Astrocyte (in vitro differentiated cells and primary cell): Measurements from ENCODE around the gene UNC93A. TPM values are rescaled to one million over a fixed set of nuclear protein-coding genes. Genes with fewer than 3 reads are reported as not detected.
"Not testable (repeated sequence)": the region's sequence is repeated elsewhere in the genome, so short reads cannot be mapped to it uniquely, and the experiment has no call there.

Experiments
- DNase-seq: peaks from one replicate; pipeline ENCODE4 v3.0.0-alpha.2; 2010; ENCODE audit warnings: low read depth
- FAIRE-seq: peaks from 2 replicates; lab custom pipeline; 2011; peaks lifted over from hg19 to GRCh38; lab: Jason Lieb, UNC
- H2AFZ ChIP-seq: 2 replicates; pipeline ENCODE4 v1.6.0; 2012; ENCODE audit warnings: low read depth, low read length, inconsistent platforms
- H3K27ac ChIP-seq: 2 replicates; pipeline ENCODE4 v1.5.1; 2011; ENCODE audit warnings: low read depth, low read length, inconsistent platforms
- H3K27me3 ChIP-seq: 2 replicates; pipeline ENCODE4 v1.6.0; 2011; ENCODE audit warnings: low read length, inconsistent platforms; ENCODE audit not compliant: insufficient read depth
- H3K36me3 ChIP-seq: 2 replicates; pipeline ENCODE4 v1.5.1; 2011; ENCODE audit warnings: low read length, inconsistent platforms; ENCODE audit not compliant: insufficient read depth
- H3K4me1 ChIP-seq: 2 replicates; pipeline ENCODE4 v1.5.1; 2011; ENCODE audit warnings: low read length, inconsistent platforms; ENCODE audit not compliant: insufficient read depth
- H3K4me2 ChIP-seq: 2 replicates; pipeline ENCODE4 v1.6.0; 2012; ENCODE audit warnings: low read length, inconsistent platforms
- H3K4me3 ChIP-seq: 2 replicates; pipeline ENCODE4 v1.5.1; 2011; ENCODE audit warnings: low read depth, mild to moderate bottlenecking, low read length, inconsistent platforms; ENCODE audit not compliant: insufficient read depth
- H3K79me2 ChIP-seq: 2 replicates; pipeline ENCODE4 v1.6.0; 2012; ENCODE audit warnings: mild to moderate bottlenecking, low read length, inconsistent platforms; ENCODE audit not compliant: insufficient read depth
- H3K9ac ChIP-seq: 2 replicates; pipeline ENCODE4 v1.6.0; 2012; ENCODE audit warnings: mild to moderate bottlenecking, low read length, inconsistent platforms
- H3K9me3 ChIP-seq: 2 replicates; pipeline ENCODE4 v1.5.1; 2012; ENCODE audit warnings: low read depth, mild to moderate bottlenecking, low read length, inconsistent platforms; ENCODE audit not compliant: insufficient read depth
- H4K20me1 ChIP-seq: 2 replicates; pipeline ENCODE4 v1.6.0; 2012; ENCODE audit warnings: low read length, inconsistent platforms; ENCODE audit not compliant: insufficient read depth
- H3K27ac Mint-ChIP-seq: one replicate; pipeline ENCODE4 v1.8.0; 2021; ENCODE audit warnings: mild to moderate bottlenecking, mixed read lengths; ENCODE audit not compliant: unreplicated experiment
- H3K27me3 Mint-ChIP-seq: one replicate; pipeline ENCODE4 v1.8.0; 2021; ENCODE audit warnings: low read depth, mixed read lengths; ENCODE audit not compliant: unreplicated experiment
- H3K36me3 Mint-ChIP-seq: one replicate; pipeline ENCODE4 v1.8.0; 2021; ENCODE audit warnings: low read depth, mixed read lengths; ENCODE audit not compliant: unreplicated experiment
- H3K4me1 Mint-ChIP-seq: one replicate; pipeline ENCODE4 v1.8.0; 2021; ENCODE audit warnings: low read depth, mixed read lengths; ENCODE audit not compliant: unreplicated experiment
- H3K4me3 Mint-ChIP-seq: one replicate; pipeline ENCODE4 v1.8.0; 2021; ENCODE audit warnings: mild to moderate bottlenecking, moderate library complexity, mixed read lengths; ENCODE audit not compliant: unreplicated experiment
- H3K9me3 Mint-ChIP-seq: one replicate; pipeline ENCODE4 v1.8.0; 2021; ENCODE audit warnings: mild to moderate bottlenecking, mixed read lengths; ENCODE audit not compliant: unreplicated experiment
- CTCF ChIP-seq: IDR thresholded peaks from 2 replicates; pipeline ENCODE4 v1.5.1; 2011; ENCODE audit warnings: low read depth, mild to moderate bottlenecking, inconsistent platforms, low read length, moderate library complexity; ENCODE audit not compliant: insufficient read depth
- EZH2 ChIP-seq: IDR thresholded peaks from 2 replicates; pipeline ENCODE4 v1.6.1; 2012; ENCODE audit warnings: mild to moderate bottlenecking, low read length, inconsistent platforms; ENCODE audit not compliant: insufficient read depth
- total RNA-seq: library from RNA; stranded (reverse); gene quantifications from 2 replicates; pipeline ENCODE4 v1.2.1, GENCODE V29; 2021

The UNC93A gene
- total RNA-seq, 1 donor from 2014 or later: not detected

GRCh38 chr6:167275436-167275835, 15.7 kb upstream of the UNC93A start:
- Histone ChIP-seq H3K9me3 (no peaks in the 10 kb centered on the region), H3K36me3 (no peaks in the 10 kb centered on the region), H4K20me1 (no peaks in the 10 kb centered on the region), H2AFZ (no peak overlapping the region), H3K4me3 (no peak overlapping the region), H3K4me2 (no peak overlapping the region), H3K27me3 (no peaks in the 10 kb centered on the region), H3K79me2 (no peaks in the 10 kb centered on the region), H3K4me1 (no peaks in the 10 kb centered on the region), H3K27ac (no peak overlapping the region), H3K9ac (no peak overlapping the region)
- Mint-ChIP-seq H3K9me3 (peaks cover 5% of the 10 kb centered on the region), H3K36me3 (no peaks in the 10 kb centered on the region), H3K27me3 (peaks cover 34% of the 10 kb centered on the region), H3K4me1 (peaks cover 7% of the 10 kb centered on the region), H3K27ac (no peak overlapping the region), H3K4me3 (no peak overlapping the region)
- TF ChIP-seq EZH2: no peak
- no peak for TF ChIP-seq CTCF
- FAIRE-seq: no peak
- DNase-seq: no peak

DNA sequence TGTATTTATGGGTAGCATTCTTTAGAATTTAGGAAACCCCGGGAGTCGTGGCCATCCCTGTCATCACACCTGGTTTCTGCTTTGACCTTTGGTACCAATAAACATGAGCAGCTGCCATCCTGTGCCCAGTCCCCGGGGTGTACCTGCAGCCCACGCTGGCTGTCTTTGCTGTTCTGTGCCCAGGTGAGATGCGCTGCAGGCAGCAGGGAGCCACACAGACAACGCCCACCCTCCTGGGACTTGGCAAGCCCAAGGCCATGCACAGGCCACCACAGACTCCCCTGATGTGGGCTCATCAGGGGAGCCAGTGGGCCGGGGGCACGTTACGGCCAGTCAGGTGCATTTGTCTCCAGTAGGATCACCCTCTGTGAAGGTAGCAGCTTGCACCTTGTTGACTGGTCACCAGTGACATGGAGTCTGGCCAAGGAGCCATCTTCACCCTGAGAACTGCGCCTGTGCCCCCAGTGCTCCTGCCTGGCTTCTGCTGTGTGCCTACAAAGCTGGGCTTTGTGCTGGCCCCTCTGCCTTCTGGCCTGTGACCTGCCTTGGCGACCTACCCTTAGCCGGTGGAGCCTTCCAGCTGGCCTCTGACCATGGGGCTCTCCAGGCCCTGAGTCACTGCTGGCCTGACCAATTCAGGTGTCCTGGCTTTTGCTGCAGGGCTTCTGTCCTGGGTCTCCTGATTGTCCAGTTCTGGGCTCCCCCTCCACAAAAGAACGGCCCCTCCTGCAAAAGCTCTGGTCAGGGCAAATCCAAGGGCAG, 14.2 kb upstream of the UNC93A start:
- no peaks in the 10 kb centered on the region for H3K36me3 Mint-ChIP-seq
- H3K27me3 ChIP-seq: no peaks in the 10 kb centered on the region
- H3K36me3 ChIP-seq: no peaks in the 10 kb centered on the region
- no peak overlapping the region for H3K4me3 ChIP-seq
- H3K27ac ChIP-seq: no peak overlapping the region
- no peak overlapping the region for H2AFZ ChIP-seq
- no peak overlapping the region for H3K27ac Mint-ChIP-seq
- H3K27me3 Mint-ChIP-seq: peaks cover 31% of the 10 kb centered on the region
- FAIRE-seq (no peak), DNase-seq (no peak)
- no peak overlapping the region for H3K9ac ChIP-seq
- no peak overlapping the region for H3K4me2 ChIP-seq
- H3K4me1 Mint-ChIP-seq: peaks cover 7% of the 10 kb centered on the region
- TF ChIP-seq EZH2: no peak
- no peak for TF ChIP-seq CTCF
- no peak overlapping the region for H3K4me3 Mint-ChIP-seq
- H4K20me1 ChIP-seq: no peaks in the 10 kb centered on the region
- H3K4me1 ChIP-seq: no peaks in the 10 kb centered on the region
- H3K79me2 ChIP-seq: no peaks in the 10 kb centered on the region
- H3K9me3 Mint-ChIP-seq: peaks cover 5% of the 10 kb centered on the region
- H3K9me3 ChIP-seq: no peaks in the 10 kb centered on the region

DNA sequence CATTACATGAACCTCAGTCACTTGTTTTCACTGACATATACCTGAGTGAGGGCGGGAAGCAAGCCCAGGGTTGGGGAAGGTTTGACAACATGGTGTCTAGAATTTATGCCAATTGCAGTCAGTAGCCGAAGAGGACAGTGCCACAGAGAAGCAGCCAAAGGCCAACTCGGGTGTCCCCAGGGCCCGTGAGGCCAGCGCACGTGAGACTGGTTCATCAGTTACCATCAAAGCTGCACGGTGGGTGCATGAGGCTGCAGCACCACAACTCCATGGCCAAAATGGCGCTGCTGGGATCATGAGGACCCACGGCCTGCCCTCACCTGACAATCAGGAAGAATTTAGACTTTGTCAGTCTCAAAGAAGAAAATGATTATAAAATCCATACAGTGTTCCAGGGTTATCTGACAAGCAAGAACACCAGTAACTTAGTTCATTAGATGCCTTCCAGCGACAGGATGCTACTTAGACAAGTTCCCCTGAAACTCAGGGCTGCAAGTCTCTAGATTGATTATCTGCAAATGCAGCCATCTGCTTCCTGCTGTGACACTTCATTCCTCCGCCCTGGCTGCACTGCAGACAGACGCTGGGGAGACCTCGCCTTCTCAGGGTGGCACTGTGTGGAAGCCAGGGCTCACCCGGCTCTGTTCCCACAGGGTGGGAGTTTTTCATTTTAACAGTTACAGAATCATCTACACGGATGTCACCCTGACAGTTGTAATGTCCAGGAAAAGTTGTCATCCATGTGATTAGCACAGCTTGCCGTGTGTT, 12.8 kb upstream of the UNC93A start:
- H3K27me3 ChIP-seq, H3K4me2 ChIP-seq, H3K4me3 Mint-ChIP-seq, H4K20me1 ChIP-seq, FAIRE-seq, H3K27ac ChIP-seq, H2AFZ ChIP-seq, H3K4me1 ChIP-seq, DNase-seq, H3K4me3 ChIP-seq, H3K36me3 Mint-ChIP-seq, H3K9ac ChIP-seq, H3K36me3 ChIP-seq, H3K27ac Mint-ChIP-seq, H3K79me2 ChIP-seq, H3K9me3 ChIP-seq, H3K4me1 Mint-ChIP-seq, H3K9me3 Mint-ChIP-seq: not testable (repeated sequence)
- H3K27me3 Mint-ChIP-seq: peaks cover 31% of the 10 kb centered on the region
